K562 (cell line): ENCODE measurements around the gene FBXL13. TPM values are rescaled to one million over a fixed set of nuclear protein-coding genes. Genes with fewer than 3 reads are reported as not detected.
A peak's percentile ranks its signal among the peaks of the same experiment; 100 is the strongest.

Source experiments
- CCNT2 ChIP-seq: IDR thresholded peaks from 2 replicates; pipeline ENCODE4 v1.6.1; 2011; ENCODE audit warnings: borderline replicate concordance, low read depth, mild to moderate bottlenecking, moderate library complexity, mixed read lengths, low read length; ENCODE audit not compliant: insufficient read length; ENCODE audit errors: extremely low read depth
- CTCF ChIP-seq, 3 experiments: IDR thresholded peaks in 2 of 3; conservative IDR thresholded peaks in 1 of 3; 2 replicates each; pipeline ENCODE4 v1.5.1; 2011 to 2012; ENCODE audit warnings: low read length in 3 of 3, mild to moderate bottlenecking in 3 of 3, control low read depth in 2 of 3, improper control_type of control experiment in 1 of 3, inconsistent platforms in 1 of 3, low read depth in 1 of 3, mixed read lengths in 1 of 3, moderate library complexity in 1 of 3; ENCODE audit not compliant: insufficient read depth in 2 of 3
- DEAF1 ChIP-seq: fragments of 450-650 bp; formaldehyde crosslinking; IDR thresholded peaks from 2 replicates; pipeline ENCODE4 v1.4.0; 2020; ENCODE audit warnings: mild to moderate bottlenecking, moderate library complexity
- GTF2E2 ChIP-seq: fragments of 200-800 bp; sonication (Bioruptor generic); IDR thresholded peaks from 2 replicates; pipeline ENCODE4 v1.6.1; 2016; ENCODE audit warnings: missing genetic modification characterization, missing compliant biosample characterization
- HNRNPUL1 ChIP-seq: fragments of 200-400 bp; formaldehyde crosslinking; IDR thresholded peaks from 2 replicates; pipeline ENCODE4 v1.6.1; 2017; ENCODE audit warnings: low read length
- MEF2D ChIP-seq: conservative IDR thresholded peaks from 2 replicates; pipeline ENCODE4 v1.6.1; 2016; ENCODE audit warnings: low read depth, missing genetic modification characterization, missing compliant biosample characterization
- NUFIP1 ChIP-seq: fragments of 450-650 bp; IDR thresholded peaks from 2 replicates; pipeline ENCODE4 v1.6.1; 2018; ENCODE audit not compliant: partially characterized antibody
- POLR2A ChIP-seq: fragments of 450-650 bp; conservative IDR thresholded peaks from 2 replicates; pipeline ENCODE4 v1.6.1; 2016
- RAD21 ChIP-seq, 2 experiments: fragments of 250-450 bp in 1 of 2; fragments of 450-650 bp in 1 of 2; sonication (Bioruptor Pico) in 1 of 2; formaldehyde crosslinking in 1 of 2; IDR thresholded peaks in 1 of 2; conservative IDR thresholded peaks in 1 of 2; 2 replicates each; pipeline versions ENCODE4 v1.4.0 to v1.8.0; 2020 to 2022; ENCODE audit warnings: mild to moderate bottlenecking in 2 of 2, moderate library complexity in 1 of 2
- ZNF444 ChIP-seq: fragments of 250-450 bp; sonication (Bioruptor Pico); IDR thresholded peaks from 2 replicates; pipeline ENCODE4 v1.4.0; 2020; ENCODE audit warnings: mild to moderate bottlenecking, moderate library complexity
- ZZZ3 ChIP-seq: fragments of 450-650 bp; IDR thresholded peaks from 2 replicates; pipeline ENCODE4 v1.6.1; 2016; ENCODE audit warnings: antibody characterized with exemption, mild to moderate bottlenecking, moderate library complexity
- polyA plus RNA-seq, 8 experiments: library from polyadenylated mRNA; depleted of rRNA in 4 of 8; stranded (reverse) in 5 of 8; unstranded in 3 of 8; fragments of >200 nt; fragmentation: Nextera tagmentation in 2 of 8; fragmentation: Illumina TruSeq in 1 of 8; extraction: Ambion mirVana in 2 of 8; extraction: Trizol in 1 of 8; gene quantifications; 2 replicates each; pipeline versions ENCODE4 v1.2.1 to v1.2.3, GENCODE V29; 2011 to 2014; ENCODE audit warnings: inconsistent platforms in 1 of 8, missing spikeins in 1 of 8
- total RNA-seq, 7 experiments: library from RNA; depleted of rRNA in 6 of 7; stranded (reverse); fragments of >200 nt in 6 of 7; fragmentation: Illumina TruSeq in 2 of 7; extraction: Trizol in 2 of 7; gene quantifications; 2 replicates each; pipeline versions ENCODE4 v1.2.1 to v1.2.3, GENCODE V29; 2011 to 2021; ENCODE audit warnings: low replicate concordance in 1 of 7
- TF ChIP-seq, protein P1 (sequence below): sonication (generic); formaldehyde crosslinking; IDR thresholded peaks from 2 replicates; pipeline ENCODE4 v1.5.0; 2020; ENCODE audit warnings: missing genetic modification reagents
- TF ChIP-seq, protein P2 (sequence below), 2 experiments: fragments of 450-650 bp; formaldehyde crosslinking in 1 of 2; IDR thresholded peaks; 2 replicates each; pipeline versions ENCODE4 v1.4.0 to v1.6.1; 2014 to 2020; ENCODE audit warnings: mild to moderate bottlenecking in 2 of 2, borderline replicate concordance in 1 of 2, low read depth in 1 of 2

The FBXL13 gene
- total and polyA plus RNA-seq, 9 of the 15 experiments (the other 6 are each of a cell fraction or from before 2014, with no cell fraction given), result 16.3 to 55.0 (median 25.4) TPM

DNA sequence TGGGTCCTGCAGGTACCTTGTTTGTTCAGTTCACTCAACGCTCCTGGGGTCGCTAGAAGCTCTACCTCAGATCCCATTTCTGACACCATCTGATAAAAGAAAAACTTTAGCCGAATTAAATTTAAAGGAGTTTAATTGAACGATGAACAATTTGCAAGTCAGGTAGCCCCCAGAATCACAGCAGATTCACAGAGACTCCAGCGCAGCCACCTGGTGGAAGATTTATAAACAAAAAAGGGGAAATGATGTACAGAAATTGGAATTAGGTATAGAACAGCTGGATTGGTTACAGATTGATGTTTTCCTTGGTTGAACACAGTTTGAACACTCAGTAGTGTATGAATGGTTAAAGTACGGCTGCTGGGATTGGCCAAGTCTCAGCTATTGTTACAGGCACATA lies 23.1 kb downstream of the FBXL13 start (continued):
- TF ChIP-seq DEAF1 (CRISPR knock-in tag) (0 out of 2 replicates have a peak, but pooled peaks have one; percentile 16), MEF2D (tag) (no peak), POLR2A (no peak), RAD21 (CRISPR knock-in tag; conservative IDR thresholded peaks at IDR 0.05 in 1 of 2, IDR thresholded peaks at IDR 0.05 in 1 of 2) (peak; percentile 38 to 71), CTCF (IDR thresholded peaks at IDR 0.05 in 2 of 3, conservative IDR thresholded peaks at IDR 0.05 in 1 of 3; ENCODE audit: insufficient read depth in 2 of 3, low read depth in 1 of 3, low read length in 3 of 3) (peak; percentile 24 to 52 (median 32); a peak in 4 of 6 replicates), NUFIP1 (no peak), ZNF444 (CRISPR knock-in tag) (no peak), ZZZ3 (no peak), GTF2E2 (tag) (no peak), CCNT2 (no peak), HNRNPUL1 (no peak)
- TF ChIP-seq, protein P1, sequence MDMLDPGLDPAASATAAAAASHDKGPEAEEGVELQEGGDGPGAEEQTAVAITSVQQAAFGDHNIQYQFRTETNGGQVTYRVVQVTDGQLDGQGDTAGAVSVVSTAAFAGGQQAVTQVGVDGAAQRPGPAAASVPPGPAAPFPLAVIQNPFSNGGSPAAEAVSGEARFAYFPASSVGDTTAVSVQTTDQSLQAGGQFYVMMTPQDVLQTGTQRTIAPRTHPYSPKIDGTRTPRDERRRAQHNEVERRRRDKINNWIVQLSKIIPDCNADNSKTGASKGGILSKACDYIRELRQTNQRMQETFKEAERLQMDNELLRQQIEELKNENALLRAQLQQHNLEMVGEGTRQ (CRISPR knock-in tag), result no peak
- TF ChIP-seq, protein P2, sequence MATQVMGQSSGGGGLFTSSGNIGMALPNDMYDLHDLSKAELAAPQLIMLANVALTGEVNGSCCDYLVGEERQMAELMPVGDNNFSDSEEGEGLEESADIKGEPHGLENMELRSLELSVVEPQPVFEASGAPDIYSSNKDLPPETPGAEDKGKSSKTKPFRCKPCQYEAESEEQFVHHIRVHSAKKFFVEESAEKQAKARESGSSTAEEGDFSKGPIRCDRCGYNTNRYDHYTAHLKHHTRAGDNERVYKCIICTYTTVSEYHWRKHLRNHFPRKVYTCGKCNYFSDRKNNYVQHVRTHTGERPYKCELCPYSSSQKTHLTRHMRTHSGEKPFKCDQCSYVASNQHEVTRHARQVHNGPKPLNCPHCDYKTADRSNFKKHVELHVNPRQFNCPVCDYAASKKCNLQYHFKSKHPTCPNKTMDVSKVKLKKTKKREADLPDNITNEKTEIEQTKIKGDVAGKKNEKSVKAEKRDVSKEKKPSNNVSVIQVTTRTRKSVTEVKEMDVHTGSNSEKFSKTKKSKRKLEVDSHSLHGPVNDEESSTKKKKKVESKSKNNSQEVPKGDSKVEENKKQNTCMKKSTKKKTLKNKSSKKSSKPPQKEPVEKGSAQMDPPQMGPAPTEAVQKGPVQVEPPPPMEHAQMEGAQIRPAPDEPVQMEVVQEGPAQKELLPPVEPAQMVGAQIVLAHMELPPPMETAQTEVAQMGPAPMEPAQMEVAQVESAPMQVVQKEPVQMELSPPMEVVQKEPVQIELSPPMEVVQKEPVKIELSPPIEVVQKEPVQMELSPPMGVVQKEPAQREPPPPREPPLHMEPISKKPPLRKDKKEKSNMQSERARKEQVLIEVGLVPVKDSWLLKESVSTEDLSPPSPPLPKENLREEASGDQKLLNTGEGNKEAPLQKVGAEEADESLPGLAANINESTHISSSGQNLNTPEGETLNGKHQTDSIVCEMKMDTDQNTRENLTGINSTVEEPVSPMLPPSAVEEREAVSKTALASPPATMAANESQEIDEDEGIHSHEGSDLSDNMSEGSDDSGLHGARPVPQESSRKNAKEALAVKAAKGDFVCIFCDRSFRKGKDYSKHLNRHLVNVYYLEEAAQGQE (IDR thresholded peaks at IDR 0.05; ENCODE audit: borderline replicate concordance), result peak; percentile 72; the same call in 1 of the 2 replicates
- TF ChIP-seq, protein P2 (CRISPR knock-in tag; IDR thresholded peaks at IDR 0.05; ENCODE audit: low read depth), result no peak
